Hindlimb muscle (tissue), 1 donor: ENCODE results near the gene OPCML. TPM values are rescaled to one million over a fixed set of nuclear protein-coding genes. Genes with fewer than 3 reads are reported as not detected.

Experiments
- DNase-seq: peaks from one replicate; pipeline ENCODE4 v3.0.0-alpha.2; 2013
- polyA plus RNA-seq: library from polyadenylated mRNA; unstranded; fragments of 120-200 nt; gene quantifications from one replicate; pipeline ENCODE4 v1.2.1, GENCODE V29; 2013; ENCODE audit not compliant: insufficient read length

Gene OPCML
- polyA plus RNA-seq, 1 donor, result 1.1 TPM

DNA sequence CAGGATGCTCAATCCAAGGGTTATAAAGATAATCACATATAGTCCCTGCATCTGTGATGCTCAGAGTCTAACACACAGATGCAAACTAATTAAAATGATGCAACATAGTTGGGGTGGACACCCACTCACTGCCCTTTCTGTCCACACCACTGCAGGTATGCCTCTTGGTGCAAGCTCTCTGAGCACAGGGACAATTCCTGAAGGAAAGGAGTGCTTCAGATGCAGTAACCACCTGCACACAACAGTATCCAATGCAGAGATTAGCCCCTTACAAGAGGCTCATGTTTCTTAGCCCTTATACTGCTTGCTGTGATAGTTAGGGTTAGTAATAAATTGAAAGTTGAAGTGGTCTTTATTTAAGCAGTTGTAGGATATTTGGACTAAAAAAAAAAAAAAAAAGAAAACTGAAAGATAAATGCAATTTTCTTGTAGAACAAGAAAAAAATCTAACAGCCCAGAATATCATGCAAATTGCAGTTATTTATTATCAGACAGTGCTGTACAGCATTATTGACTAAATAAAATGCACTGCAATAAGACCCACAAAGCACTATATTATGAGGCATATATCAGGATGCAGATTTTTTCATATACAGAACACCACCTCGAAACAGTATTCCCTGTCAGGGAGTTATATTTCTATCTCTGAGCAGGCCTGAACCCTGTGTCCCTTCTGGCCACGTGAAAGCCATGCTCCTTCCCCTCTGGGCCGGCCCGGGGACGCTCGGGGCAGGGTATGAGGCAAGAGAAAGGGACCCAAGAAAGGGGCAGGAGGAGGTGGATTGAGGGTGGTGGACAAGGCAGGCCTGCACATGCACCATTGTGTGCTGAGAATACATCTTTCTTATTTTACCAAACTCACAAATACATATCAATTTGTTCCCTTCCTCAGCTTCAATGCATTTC, 260.2 kb downstream of the OPCML start:
- no peak for DNase-seq

DNA sequence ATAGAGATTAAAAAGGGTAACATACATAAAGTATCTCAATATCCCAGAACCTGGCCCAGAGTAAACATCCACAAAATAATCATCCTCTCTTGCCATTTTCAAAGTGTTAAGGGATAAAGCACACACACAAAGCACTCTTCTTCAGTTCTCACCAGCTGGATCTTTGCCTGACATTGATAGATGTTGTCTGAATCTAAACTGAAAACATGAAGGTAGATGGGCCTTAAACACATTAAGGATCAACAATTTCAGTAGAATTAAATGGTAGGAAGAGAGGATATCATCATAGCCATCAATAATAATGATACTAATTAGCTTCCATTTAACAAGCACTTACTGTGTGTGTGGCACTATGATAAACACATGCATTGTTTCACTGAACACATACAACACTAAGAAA, 261.1 kb downstream of the OPCML start:
- no peak for DNase-seq

DNA sequence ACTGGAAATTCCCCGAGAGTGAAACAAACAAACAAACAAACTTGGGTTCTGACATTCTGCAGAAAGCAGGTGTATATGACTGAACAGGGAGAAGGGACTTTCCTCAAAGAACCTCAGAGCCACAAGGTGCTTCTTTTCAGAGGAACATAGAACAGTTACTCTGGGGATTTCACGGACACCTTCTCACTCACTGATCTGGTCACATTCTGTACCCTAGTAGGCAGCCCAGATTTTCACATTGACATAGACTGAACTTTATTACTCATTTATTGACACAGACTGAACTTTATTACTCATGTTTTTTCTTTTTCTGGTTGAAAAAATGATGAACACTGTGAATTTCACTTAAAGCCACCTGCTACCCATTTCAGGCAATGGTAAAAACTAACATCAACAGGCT, 263.0 kb downstream of the OPCML start:
- DNase-seq, result no peak

DNA sequence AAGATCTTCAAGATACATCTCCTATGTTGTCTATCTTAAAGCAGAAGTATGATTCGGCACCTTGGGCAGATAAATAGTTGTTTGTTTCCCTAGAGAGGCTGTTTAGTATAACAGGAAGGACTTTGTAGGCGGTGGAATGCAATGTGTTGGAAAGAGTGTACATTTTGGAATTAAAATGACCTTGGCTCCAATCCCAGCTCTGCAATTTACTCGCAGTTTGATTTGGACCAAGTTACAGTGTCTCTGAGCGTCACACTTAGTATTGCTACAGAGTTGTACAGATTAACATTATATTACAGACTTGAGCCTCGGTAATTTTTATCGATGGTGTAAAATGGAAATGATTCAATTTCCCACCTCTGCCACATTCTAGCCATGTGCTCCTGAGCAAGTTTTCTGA, 265.3 kb downstream of the OPCML start:
- DNase-seq, result no peak

DNA sequence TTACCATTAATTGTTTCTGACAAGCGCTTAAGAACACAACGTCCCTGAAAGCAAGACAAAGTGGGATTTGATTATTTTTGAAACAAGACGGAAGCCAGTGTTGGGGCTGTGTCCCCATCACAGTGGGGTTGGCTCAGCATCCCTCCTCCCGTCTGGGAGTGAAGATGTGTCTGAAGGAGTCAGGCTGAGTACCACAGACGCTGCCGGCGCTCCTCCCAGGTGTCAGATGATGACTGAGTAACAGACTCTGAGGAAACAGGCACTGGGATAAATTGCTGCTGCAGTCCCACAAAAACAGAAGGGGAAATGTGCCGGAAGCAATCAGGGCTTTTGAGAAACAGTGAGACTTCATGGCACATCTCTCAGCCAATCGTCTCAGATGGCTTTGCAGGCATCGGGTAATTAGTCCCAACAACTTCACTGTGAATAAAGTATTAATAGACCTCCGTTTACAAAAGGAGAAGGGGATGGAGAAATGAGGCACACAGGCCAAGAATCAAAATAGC, 266.7 kb downstream of the OPCML start:
- no peak for DNase-seq

DNA sequence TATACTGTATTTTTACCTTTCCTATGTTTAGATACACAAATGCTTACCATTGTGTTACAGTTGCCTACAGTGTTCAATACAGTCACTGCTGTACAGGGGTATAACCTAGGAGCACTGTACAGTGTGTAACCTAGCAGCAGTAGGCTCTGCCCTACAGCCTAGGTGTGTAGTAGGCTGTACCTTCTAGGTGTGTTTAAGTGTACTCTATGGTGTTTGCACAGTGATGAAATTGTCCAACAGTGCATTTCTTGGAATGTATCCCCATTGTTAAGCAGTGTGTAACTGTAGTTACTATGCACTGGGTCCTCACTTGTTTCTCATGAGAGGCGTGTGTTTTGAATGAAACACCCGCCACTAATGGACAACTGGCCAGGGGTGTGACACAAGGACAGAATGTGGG, 269.0 kb downstream of the OPCML start:
- DNase-seq, result no peak

DNA sequence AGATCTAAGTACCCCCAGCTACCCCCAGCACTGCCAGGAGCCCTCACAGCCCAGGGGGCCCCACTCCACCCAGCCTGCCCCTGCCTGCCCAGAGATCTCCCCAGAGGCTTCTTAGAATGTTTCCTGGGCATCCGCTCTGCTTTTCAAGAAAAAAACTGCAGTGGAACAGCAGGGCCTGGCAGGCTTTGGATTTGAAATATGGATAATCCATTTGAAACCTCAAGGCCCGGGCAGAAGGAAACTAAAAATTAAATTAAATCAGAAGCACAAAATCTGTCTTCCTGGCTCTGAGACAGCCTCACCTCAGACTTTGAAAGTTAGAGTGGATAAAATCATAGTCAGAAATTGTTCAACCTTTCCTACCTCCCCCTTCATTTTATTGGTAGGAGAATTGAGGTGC, 273.6 kb downstream of the OPCML start:
- DNase-seq, result peak; percentile 7

DNA sequence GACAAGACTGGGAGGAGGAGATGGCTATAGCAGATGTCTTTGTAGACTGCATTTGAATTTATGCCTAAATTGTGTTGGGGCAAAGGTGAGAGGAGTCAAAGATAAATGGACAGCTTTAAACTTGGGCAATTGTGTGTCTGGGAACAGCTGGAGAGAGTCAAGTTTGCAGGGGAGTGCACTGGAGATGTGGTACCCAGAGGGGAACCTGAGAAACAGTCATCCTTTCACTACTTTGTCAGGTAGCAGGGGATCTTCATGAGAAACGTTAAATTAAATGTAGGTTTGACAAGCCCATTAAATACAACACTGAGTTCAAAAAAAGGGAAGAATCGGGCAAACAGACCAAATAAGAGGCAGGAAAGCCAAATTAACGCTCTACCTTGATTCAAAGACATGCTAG, 277.7 kb downstream of the OPCML start:
- no peak for DNase-seq

DNA sequence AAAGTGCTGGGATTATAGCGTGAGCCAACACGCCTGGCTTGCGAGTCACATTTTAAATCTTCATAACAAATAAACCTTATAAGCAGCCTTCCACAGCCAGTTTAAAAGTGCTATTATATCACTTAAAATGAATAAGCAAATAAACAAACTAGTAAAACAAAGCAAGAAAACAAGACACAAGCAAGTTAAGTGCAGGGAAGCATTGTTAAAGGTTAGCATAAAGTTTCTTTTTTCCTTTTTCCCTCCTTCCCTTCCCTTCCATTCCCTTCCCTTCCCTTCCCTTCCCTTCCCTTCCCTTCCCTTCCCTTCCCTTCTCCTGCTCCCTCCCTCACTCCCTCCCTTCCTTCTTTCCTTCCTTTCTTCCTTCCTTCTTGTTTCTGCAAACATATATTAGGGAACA, 278.7 kb downstream of the OPCML start:
- no peak for DNase-seq

DNA sequence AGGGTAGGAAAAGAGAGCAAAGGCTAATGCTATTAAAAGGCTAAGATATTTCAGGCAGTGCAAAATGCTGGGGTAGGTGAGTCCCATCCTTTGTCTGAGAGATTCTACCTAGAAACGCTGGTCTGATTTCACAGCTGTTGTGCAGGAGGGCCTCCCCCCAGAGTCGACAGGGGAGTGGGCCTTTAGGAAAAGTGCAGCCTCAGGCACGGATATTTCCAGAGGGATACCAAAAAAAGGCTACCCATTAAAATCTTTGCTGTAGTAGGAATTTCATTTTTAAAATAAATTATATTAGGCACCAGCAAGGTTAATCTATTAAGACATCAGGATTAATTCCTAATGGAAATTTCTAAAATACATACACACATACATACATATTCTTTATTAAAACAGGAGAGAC, 280.5 kb downstream of the OPCML start:
- DNase-seq, result no peak

DNA sequence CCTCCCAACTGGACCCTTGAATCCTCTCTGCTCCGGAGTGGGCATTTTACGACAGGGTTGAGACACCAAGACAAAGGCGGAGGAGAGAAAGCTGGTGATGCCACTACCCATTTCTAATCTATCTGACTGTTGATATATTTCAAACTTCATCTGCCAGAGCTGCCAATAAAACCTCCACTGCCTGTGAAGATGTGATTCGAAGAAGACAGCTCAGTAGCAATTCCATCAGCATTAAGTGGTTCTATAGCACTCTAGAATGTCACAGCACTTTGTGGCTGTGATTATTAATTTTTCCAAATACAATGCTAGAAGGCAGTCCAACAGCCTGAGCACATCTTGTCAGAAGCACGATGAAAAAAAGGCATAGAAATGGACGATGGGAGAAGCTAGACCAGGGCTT, 282.8 kb downstream of the OPCML start:
- DNase-seq, result no peak

DNA sequence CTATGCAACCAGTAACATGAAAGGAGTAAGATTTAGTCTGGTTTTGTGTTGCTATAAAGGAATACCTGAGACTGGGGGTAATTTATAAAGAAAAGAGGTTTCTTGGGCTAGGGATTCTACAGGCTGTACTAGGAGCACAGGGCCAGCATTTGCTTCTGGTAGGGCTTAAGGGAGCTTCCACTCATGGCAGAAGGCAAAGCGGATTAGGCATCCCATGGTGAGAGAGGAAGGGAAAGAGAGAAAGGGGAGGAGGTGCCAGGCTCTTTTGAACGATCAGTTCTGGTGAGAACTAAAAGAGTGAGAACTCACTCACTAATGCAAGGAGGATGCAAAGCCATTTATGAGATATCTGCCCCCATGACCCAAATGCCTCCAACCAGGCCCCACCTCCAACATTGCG, 283.2 kb downstream of the OPCML start:
- DNase-seq, result no peak

DNA sequence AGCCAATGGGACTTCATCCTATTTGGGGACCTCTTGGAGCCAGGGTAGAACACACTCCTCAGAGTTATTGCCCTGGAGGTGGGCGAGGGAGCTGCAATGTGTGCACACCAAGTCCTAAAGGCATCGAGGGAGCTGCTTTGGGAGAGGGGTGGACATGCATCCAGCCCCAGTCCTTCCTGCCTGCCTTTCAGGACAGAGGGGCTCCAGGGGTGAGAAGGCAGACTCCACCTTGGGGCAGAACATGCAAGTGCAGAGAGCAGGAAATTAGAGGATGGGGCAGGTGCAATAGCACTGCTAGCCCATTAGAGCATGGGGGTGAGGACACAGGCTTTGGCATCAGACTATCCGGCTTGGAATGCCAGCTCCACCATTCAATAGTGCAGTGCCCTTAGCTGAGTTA, 288.5 kb downstream of the OPCML start:
- DNase-seq, result no peak

DNA sequence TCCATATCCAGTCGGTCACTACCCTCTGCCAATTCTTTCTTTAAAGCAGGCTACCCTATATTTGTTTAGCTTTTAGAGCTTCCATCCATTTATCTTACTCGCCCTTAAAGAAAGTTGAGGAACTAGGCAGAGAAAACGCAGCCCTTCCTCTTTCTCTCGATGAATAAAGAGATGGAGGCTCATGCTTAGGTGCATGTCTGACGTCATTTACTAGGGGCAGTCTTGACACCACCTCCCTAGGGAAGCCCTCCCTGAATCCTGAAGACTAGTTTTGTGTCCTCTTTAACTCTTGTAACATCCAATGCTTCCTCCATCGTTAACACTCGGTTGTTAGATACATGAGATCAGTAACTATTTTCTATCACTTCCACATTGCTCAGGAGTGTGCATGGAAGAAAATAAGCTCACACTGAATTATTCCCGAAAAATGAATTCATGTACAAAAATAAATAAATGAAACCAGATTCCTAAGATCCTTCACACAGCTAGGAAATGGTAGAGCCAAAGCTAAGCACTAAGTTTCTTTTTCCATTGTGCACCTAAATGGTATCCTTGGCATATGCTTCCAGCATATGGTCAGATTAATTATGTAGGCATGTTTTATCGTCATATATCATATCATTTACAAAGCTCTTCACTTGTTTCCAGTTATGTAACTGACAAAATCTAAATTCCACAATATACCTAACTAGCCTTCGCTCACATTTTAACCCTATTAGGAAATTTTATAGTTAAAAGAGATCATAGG, 291.2 kb downstream of the OPCML start:
- no peak for DNase-seq

DNA sequence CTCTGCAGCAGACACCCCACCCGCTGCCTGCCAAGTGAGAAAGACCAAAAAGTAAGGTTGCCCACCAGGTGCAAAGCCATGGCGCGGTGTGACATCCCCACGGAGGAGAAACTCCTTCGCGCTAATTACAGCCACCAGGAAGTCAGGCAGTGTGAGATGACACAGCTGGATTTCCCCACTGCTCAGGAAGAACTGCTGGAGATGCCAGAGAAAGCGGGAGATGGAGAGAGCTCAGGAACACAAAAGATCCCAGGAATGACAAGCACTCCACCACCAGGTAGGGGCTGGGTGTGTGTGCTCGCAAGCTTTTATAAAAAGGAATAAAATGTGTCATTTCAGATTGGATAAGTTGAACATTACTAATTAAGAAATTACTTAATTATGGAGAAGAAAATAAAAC, 292.7 kb downstream of the OPCML start:
- no peak for DNase-seq

DNA sequence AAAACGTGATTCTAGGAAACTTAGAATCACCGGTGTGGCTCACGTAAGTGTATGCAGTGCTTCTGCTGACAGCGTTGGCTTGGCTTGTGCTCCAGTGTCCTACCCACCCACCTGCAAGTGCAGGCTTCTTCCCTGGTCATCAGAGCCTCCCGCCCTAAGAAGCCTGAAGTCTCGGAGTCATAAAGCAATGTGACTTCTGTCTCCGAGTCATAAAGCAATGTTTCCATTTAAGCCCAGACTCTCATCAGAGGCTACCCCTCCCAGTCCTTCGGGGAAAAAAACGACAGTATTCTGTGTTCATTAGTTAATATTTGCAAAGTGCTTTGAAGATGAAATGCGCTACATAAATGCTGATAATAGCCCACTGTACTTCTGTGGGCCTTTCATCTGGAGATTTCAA, 293.8 kb downstream of the OPCML start:
- no peak for DNase-seq

DNA sequence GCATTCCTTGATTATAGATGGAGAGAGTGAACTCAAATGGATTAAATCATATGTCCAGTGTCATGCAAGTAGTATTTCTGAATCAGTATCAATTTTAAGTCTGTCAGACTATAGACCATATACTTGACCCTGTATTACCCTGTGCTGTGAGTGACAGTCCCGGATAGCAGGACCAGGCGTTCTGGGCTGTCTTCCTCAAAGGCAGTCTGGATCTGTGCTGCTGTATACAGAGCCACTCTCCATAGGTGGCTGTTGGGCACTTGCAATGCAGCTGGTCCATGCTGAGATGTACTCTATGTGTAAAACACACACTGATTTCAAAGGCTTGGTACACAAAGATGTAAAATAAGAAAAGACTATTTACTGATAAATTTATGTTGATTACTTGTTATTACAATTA, 294.3 kb downstream of the OPCML start:
- DNase-seq, result no peak

DNA sequence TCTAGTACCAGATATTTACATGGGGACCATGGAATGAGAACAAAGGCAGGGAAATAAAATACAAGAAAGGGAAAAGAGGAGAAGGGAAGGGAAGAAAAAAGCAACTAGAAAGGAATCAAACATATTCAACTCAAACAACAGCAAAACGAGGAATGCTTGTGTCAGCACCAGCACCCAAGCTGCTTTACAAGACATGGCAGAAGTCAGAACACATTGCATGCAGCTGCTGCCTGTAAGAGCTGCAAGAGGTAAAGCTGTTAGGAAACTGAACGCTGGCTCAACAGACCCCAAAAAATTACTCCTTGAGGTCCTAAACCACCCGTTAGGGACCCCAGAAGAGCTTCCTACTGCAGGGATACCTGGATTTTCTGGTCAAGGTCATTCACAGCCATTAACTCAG, 296.9 kb downstream of the OPCML start:
- no peak for DNase-seq

DNA sequence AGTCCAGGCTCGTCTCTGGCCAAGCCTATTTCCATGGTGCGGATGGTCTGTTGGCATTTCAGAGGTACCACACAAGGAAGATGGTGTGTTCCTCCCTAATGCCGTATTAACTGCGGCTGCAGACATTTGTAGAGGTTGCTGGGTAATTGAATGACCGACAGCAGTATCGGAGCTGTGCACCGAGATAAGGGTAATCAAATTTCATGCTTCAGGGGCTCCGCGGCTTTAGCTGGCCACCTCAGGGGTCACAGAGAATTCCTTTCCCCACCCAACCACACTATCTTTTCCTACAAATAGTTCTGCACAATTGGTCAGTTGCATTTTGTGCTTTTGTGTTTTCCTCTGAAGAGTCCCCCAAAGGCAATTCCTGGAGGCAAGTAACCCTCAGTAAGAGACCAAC, 297.4 kb downstream of the OPCML start:
- no peak for DNase-seq

DNA sequence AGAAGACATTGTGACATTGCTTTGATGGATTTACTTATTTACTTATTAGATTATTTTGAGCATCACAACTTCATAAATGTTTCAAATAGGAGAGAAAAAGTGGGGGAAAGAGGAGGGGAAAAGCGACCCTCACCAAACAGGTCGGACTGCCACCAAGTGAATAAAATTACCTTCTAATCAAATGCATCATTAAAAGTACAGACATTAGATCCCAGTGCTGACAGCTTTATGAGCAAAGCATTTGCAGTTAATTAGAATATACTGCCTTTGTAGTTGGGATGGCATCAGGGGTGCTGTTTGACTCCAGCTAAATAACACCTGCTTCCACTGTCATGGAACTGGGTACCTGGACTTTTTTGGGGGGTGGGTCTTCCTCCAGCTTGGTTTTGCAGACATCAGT, 299.6 kb downstream of the OPCML start:
- DNase-seq, result no peak

DNA sequence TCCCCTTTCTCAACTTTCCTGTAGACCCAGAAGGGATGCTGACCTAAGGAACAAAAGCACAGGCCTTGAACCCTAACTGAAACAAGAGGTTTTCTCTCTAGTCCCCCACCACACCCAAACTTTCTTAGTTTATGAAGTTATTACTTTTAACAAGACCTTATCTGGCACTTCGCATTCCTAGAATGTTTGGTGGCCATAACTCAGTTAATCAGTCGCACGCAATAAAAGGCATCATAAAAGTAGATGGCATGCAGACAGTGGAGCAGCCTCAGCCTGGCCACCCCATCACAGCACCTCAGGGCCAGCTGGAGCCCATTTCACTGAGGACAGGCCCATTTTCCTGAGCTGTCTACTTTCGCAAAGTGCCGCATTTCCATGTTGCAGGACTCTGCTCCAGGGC, 301.9 kb downstream of the OPCML start:
- no peak for DNase-seq

DNA sequence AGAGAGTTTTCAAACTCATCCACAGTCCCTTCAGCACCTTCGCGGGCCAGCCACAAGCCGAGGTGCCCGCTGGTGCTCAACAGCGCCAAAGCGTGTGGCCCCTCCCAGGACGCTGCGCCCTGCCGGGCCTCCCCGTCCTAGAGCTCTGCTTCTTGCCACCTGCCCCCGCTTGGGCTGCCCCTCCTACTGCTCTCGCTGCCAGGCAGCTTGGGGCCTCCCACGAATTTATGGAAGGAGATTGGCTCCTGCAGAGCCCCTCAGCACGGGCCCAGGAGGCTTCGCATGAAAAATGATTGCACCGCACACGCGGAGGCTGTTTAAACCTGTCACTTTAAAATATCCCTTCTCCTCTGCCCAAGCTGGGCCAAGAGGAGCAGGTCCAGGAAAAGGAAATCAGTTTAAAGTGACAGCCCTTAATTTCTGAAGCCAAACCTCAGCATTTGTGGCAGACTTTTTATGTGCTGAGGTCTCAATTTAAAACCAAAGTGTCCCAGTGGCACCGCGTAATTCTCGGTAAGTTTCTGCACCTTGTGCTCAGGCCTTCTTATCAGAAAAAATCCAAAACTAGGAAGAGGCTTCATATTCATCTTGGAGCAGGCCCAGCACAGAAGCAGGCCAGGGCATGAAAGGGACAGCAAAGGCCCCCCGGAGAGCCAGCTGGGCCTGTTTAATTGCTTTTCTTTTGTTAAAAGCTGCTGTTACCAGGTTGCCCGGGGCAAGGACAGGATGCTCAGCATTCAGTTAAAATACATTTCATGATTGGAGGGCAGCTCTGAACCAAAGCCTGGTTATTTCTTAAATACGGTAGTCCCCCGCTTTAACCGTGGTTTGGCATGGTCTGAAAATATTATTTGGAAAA, 303.6 kb downstream of the OPCML start:
- peak; percentile 23 for DNase-seq

DNA sequence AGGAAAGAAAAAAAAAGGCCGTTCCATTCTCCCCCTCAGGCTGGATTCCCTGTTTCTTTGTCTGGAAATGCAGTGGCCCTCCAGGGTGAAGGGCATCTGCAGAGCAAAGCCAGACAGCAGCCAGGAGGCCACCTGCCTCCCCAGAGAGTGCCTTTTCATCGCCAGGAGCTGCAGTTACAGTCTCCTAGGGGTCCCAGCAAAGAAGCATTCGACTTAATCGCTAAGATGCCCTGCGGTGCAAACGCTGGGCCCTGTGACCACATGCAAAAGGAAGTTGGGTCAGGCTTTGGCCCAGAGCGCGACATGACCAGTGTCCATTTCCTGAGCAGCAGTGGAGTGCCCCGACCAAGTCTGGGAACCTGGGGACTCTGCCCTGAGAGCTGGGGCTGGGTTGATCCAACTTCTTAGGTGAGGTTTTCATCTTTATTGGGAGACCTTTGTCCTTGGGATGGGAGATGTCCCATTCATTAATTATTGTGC, 304.6 kb downstream of the OPCML start:
- no peak for DNase-seq
